ENCODE results near the gene MROH2B. TPM values are rescaled to one million over a fixed set of nuclear protein-coding genes. Genes with fewer than 3 reads are reported as not detected.

MROH2B gene
- total RNA-seq, 2 donors from 2014 or later: not detected

GRCh38 chr5:41065691-41066335 is 5.3 kb downstream of the MROH2B start:
- Histone ChIP-seq H3K9me3 (ENCODE audit: control insufficient read depth, low read length) (no peaks in the 10 kb centered on the region), H3K36me3 (ENCODE audit: control insufficient read depth, insufficient read depth, low read length) (no peaks in the 10 kb centered on the region), H3K27me3 (ENCODE audit: control insufficient read depth, insufficient read depth, low read length, poor library complexity, severe bottlenecking) (no peaks in the 10 kb centered on the region), H3K4me1 (ENCODE audit: control insufficient read depth, insufficient read depth, low read length) (no peaks in the 10 kb centered on the region), H3K9ac (ENCODE audit: extremely low read depth, low read length, poor library complexity, severe bottlenecking) (no peak overlapping the region), H3K27ac (ENCODE audit: low read depth, low read length) (no peak overlapping the region), H3K4me3 (ENCODE audit: low read length) (no peak overlapping the region)
- no peak for DNase-seq
- Mint-ChIP-seq H3K4me3 (no peak overlapping the region), H3K27ac (no peak overlapping the region), H3K4me1 (no peaks in the 10 kb centered on the region), H3K9me3 (no peaks in the 10 kb centered on the region), H3K36me3 (ENCODE audit: low read depth) (no peaks in the 10 kb centered on the region), H3K27me3 (ENCODE audit: insufficient read depth) (no peaks in the 10 kb centered on the region)
- TF ChIP-seq CTCF (conservative IDR thresholded peaks at IDR 0.05): no peak
- WGBS, 2 experiments (ENCODE audit: insufficient coverage in 1 of 2, insufficient read length in 1 of 2): 91 to 100% methylated on average over 2 to 5 of the region's 6 CpGs

- 95 to 100% methylated on average over 7 to 9 of the region's 9 CpGs for WGBS, 2 experiments (ENCODE audit: insufficient coverage in 1 of 2, insufficient read length in 1 of 2)
- Histone ChIP-seq H3K27ac (ENCODE audit: low read depth, low read length) (no peak overlapping the region), H3K9me3 (ENCODE audit: control insufficient read depth, low read length) (no peaks in the 10 kb centered on the region), H3K4me3 (ENCODE audit: low read length) (no peak overlapping the region), H3K9ac (ENCODE audit: extremely low read depth, low read length, poor library complexity, severe bottlenecking) (no peak overlapping the region), H3K4me1 (ENCODE audit: control insufficient read depth, insufficient read depth, low read length) (no peaks in the 10 kb centered on the region), H3K36me3 (ENCODE audit: control insufficient read depth, insufficient read depth, low read length) (no peaks in the 10 kb centered on the region), H3K27me3 (ENCODE audit: control insufficient read depth, insufficient read depth, low read length, poor library complexity, severe bottlenecking) (no peaks in the 10 kb centered on the region)
- H3K9me3 Mint-ChIP-seq: no peaks in the 10 kb centered on the region
- no peaks in the 10 kb centered on the region for H3K36me3 Mint-ChIP-seq (ENCODE audit: low read depth)
- TF ChIP-seq CTCF (conservative IDR thresholded peaks at IDR 0.05): no peak
- no peak for DNase-seq
- no peak overlapping the region for H3K4me3 Mint-ChIP-seq
- H3K27ac Mint-ChIP-seq: no peak overlapping the region
- no peaks in the 10 kb centered on the region for H3K4me1 Mint-ChIP-seq
- H3K27me3 Mint-ChIP-seq (ENCODE audit: insufficient read depth): no peaks in the 10 kb centered on the region
Observed at GRCh38 chr5:41057940-41058339, 13.2 kb downstream of the MROH2B start.

- H3K9me3 Mint-ChIP-seq: no peaks in the 10 kb centered on the region
- H3K4me3 Mint-ChIP-seq: no peak overlapping the region
- H3K9me3 ChIP-seq (ENCODE audit: control insufficient read depth, low read length): no peaks in the 10 kb centered on the region
- H3K27ac ChIP-seq (ENCODE audit: low read depth, low read length): no peak overlapping the region
- no peaks in the 10 kb centered on the region for H3K36me3 Mint-ChIP-seq (ENCODE audit: low read depth)
- DNase-seq: no peak
- H3K4me3 ChIP-seq (ENCODE audit: low read length): no peak overlapping the region
- H3K27me3 ChIP-seq (ENCODE audit: control insufficient read depth, insufficient read depth, low read length, poor library complexity, severe bottlenecking): no peaks in the 10 kb centered on the region
- H3K9ac ChIP-seq (ENCODE audit: extremely low read depth, low read length, poor library complexity, severe bottlenecking): no peak overlapping the region
- H3K4me1 ChIP-seq (ENCODE audit: control insufficient read depth, insufficient read depth, low read length): no peaks in the 10 kb centered on the region
- H3K27me3 Mint-ChIP-seq (ENCODE audit: insufficient read depth): no peaks in the 10 kb centered on the region
- 93% methylated on average over 5 of the region's 5 CpGs; no CpG with 5 or more reads in 1 of the 2 experiments for WGBS, 2 experiments (ENCODE audit: insufficient coverage in 1 of 2, insufficient read length in 1 of 2)
- TF ChIP-seq CTCF (conservative IDR thresholded peaks at IDR 0.05): no peak
- H3K27ac Mint-ChIP-seq: no peak overlapping the region
- no peaks in the 10 kb centered on the region for H3K36me3 ChIP-seq (ENCODE audit: control insufficient read depth, insufficient read depth, low read length)
- no peaks in the 10 kb centered on the region for H3K4me1 Mint-ChIP-seq
Observed at GRCh38 chr5:41057231-41057630, 13.9 kb downstream of the MROH2B start.
